PC-9 (cell line): ENCODE results near the gene KIF21B.

Experiments used
- EZH2 ChIP-seq: fragments of 200-600 bp; sonication (generic); IDR thresholded peaks from 2 replicates; pipeline ENCODE4 v1.8.0; 2017; ENCODE audit warnings: antibody characterized with exemption, low read depth
- TF ChIP-seq, protein P1 (sequence below): fragments of 200-600 bp; sonication (generic); conservative IDR thresholded peaks from 2 replicates; pipeline ENCODE4 v1.6.1; 2017; ENCODE audit warnings: mixed run types, antibody characterized with exemption, mild to moderate bottlenecking, moderate library complexity

DNA sequence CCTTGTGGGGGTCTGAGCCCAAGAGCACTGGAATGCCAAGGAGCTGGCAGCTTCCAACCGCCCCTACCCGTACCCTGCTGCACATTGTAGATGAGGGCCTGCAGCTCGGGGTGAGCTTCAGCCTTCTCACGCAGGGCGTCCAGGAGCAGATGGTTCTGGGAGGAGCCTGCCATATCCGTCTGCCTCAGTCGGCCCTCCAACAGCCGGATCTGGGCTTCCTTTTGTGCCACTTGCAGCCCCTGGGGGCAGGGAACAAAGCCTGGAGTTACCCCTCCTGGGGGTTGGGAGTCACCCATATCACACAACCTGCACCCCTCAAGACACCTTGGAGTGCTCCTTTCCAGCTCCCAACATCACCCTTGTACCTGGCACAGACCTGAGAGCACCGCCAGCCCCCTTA, 34.8 kb downstream of the KIF21B start:
- TF ChIP-seq, protein P1, sequence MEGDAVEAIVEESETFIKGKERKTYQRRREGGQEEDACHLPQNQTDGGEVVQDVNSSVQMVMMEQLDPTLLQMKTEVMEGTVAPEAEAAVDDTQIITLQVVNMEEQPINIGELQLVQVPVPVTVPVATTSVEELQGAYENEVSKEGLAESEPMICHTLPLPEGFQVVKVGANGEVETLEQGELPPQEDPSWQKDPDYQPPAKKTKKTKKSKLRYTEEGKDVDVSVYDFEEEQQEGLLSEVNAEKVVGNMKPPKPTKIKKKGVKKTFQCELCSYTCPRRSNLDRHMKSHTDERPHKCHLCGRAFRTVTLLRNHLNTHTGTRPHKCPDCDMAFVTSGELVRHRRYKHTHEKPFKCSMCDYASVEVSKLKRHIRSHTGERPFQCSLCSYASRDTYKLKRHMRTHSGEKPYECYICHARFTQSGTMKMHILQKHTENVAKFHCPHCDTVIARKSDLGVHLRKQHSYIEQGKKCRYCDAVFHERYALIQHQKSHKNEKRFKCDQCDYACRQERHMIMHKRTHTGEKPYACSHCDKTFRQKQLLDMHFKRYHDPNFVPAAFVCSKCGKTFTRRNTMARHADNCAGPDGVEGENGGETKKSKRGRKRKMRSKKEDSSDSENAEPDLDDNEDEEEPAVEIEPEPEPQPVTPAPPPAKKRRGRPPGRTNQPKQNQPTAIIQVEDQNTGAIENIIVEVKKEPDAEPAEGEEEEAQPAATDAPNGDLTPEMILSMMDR: no peak
- no peak for TF ChIP-seq EZH2
